Measurements from ENCODE around the gene TMA7.
"Not testable (repeated sequence)": the region's sequence is repeated elsewhere in the genome, so short reads cannot be mapped to it uniquely, and the experiment has no call there.

TMA7 gene

GRCh38 chr3:48446425-48447193 lies 6.6 kb downstream of the TMA7 start, which contains the start of gene ATRIP:
Gene ATRIP (plus strand): TSS chr3:48446737. CDS start chr3:48446846, 109 bp downstream.
- Histone ChIP-seq H3K9ac (ENCODE audit: low read depth, low read length) (peak within 1 kb of the TSS; percentile 70), H3K9me3 (ENCODE audit: control insufficient read depth, insufficient read depth, low read length) (no peaks in the 10 kb centered on the region), H3K36me3 (ENCODE audit: control insufficient read depth, insufficient read depth, low read length) (peaks cover 44% of the 10 kb centered on the region), H3K4me3 (ENCODE audit: low read depth, low read length) (peak within 1 kb of the TSS; percentile 79), H3K4me1 (ENCODE audit: control insufficient read depth, insufficient read depth, low read length) (peaks cover 7% of the 10 kb centered on the region; the same call in 1 of the 2 replicates), H3K27ac (ENCODE audit: low read depth, low read length) (peak within 1 kb of the TSS; percentile 90), H3K27me3 (ENCODE audit: control insufficient read depth, insufficient read depth, low read length) (no peaks in the 10 kb centered on the region)

- no peak overlapping the region for H3K4me3 ChIP-seq (ENCODE audit: low read depth, low read length)
- H3K9ac ChIP-seq (ENCODE audit: low read depth, low read length), result no peak overlapping the region
- H3K36me3 ChIP-seq (ENCODE audit: control insufficient read depth, insufficient read depth, low read length), result peaks cover 57% of the 10 kb centered on the region
- H3K9me3 ChIP-seq (ENCODE audit: control insufficient read depth, insufficient read depth, low read length), result no peaks in the 10 kb centered on the region
- H3K27ac ChIP-seq (ENCODE audit: low read depth, low read length), result no peak overlapping the region
- H3K4me1 ChIP-seq (ENCODE audit: control insufficient read depth, insufficient read depth, low read length), result peaks cover 7% of the 10 kb centered on the region; the same call in 1 of the 2 replicates
- H3K27me3 ChIP-seq (ENCODE audit: control insufficient read depth, insufficient read depth, low read length), result no peaks in the 10 kb centered on the region
Observed at GRCh38 chr3:48451270-48451669, 11.2 kb downstream of the TMA7 start.

GRCh38 chr3:48456456-48456855 lies 16.4 kb downstream of the TMA7 start:
- Histone ChIP-seq H3K36me3 (ENCODE audit: control insufficient read depth, insufficient read depth, low read length) (peaks cover 89% of the 10 kb centered on the region), H3K9ac (ENCODE audit: low read depth, low read length) (no peak overlapping the region), H3K27ac (ENCODE audit: low read depth, low read length) (no peak overlapping the region), H3K27me3 (ENCODE audit: control insufficient read depth, insufficient read depth, low read length) (no peaks in the 10 kb centered on the region), H3K9me3 (ENCODE audit: control insufficient read depth, insufficient read depth, low read length) (no peaks in the 10 kb centered on the region), H3K4me1 (ENCODE audit: control insufficient read depth, insufficient read depth, low read length) (no peaks in the 10 kb centered on the region), H3K4me3 (ENCODE audit: low read depth, low read length) (no peak overlapping the region)

GRCh38 chr3:48459331-48459730 lies 19.3 kb downstream of the TMA7 start:
- H3K4me3 ChIP-seq (ENCODE audit: low read depth, low read length), result no peak overlapping the region
- H3K4me1 ChIP-seq (ENCODE audit: control insufficient read depth, insufficient read depth, low read length), result no peaks in the 10 kb centered on the region
- no peaks in the 10 kb centered on the region for H3K27me3 ChIP-seq (ENCODE audit: control insufficient read depth, insufficient read depth, low read length)
- no peak overlapping the region for H3K9ac ChIP-seq (ENCODE audit: low read depth, low read length)
- H3K36me3 ChIP-seq (ENCODE audit: control insufficient read depth, insufficient read depth, low read length), result peaks cover 61% of the 10 kb centered on the region
- no peaks in the 10 kb centered on the region for H3K9me3 ChIP-seq (ENCODE audit: control insufficient read depth, insufficient read depth, low read length)
- no peak overlapping the region for H3K27ac ChIP-seq (ENCODE audit: low read depth, low read length)

GRCh38 chr3:48459773-48460516 lies 19.9 kb downstream of the TMA7 start:
- no peak overlapping the region for H3K4me3 ChIP-seq (ENCODE audit: low read depth, low read length)
- H3K4me1 ChIP-seq (ENCODE audit: control insufficient read depth, insufficient read depth, low read length), result no peaks in the 10 kb centered on the region
- peaks cover 57% of the 10 kb centered on the region for H3K36me3 ChIP-seq (ENCODE audit: control insufficient read depth, insufficient read depth, low read length)

GRCh38 chr3:48460517-48460902 lies 20.5 kb downstream of the TMA7 start:
- H3K27me3 ChIP-seq (ENCODE audit: control insufficient read depth, insufficient read depth, low read length), result no peaks in the 10 kb centered on the region
- no peak overlapping the region for H3K9ac ChIP-seq (ENCODE audit: low read depth, low read length)
- no peaks in the 10 kb centered on the region for H3K4me1 ChIP-seq (ENCODE audit: control insufficient read depth, insufficient read depth, low read length)
- H3K36me3 ChIP-seq (ENCODE audit: control insufficient read depth, insufficient read depth, low read length), result peaks cover 51% of the 10 kb centered on the region
- H3K9me3 ChIP-seq (ENCODE audit: control insufficient read depth, insufficient read depth, low read length), result no peaks in the 10 kb centered on the region
- H3K27ac ChIP-seq (ENCODE audit: low read depth, low read length), result no peak overlapping the region
- no peak overlapping the region for H3K4me3 ChIP-seq (ENCODE audit: low read depth, low read length)

More at GRCh38 chr3:48459773-48460516, 19.9 kb downstream of the TMA7 start:
- Histone ChIP-seq H3K27ac (ENCODE audit: low read depth, low read length) (no peak overlapping the region), H3K9ac (ENCODE audit: low read depth, low read length) (no peak overlapping the region), H3K9me3 (ENCODE audit: control insufficient read depth, insufficient read depth, low read length) (no peaks in the 10 kb centered on the region), H3K27me3 (ENCODE audit: control insufficient read depth, insufficient read depth, low read length) (no peaks in the 10 kb centered on the region)

- not testable (repeated sequence) for H3K27ac ChIP-seq (ENCODE audit: low read depth, low read length)
Observed at GRCh38 chr3:48461767-48462166, 21.7 kb downstream of the TMA7 start.

GRCh38 chr3:48463703-48464102 lies 23.6 kb downstream of the TMA7 start:
- no peaks in the 10 kb centered on the region for H3K9me3 ChIP-seq (ENCODE audit: control insufficient read depth, insufficient read depth, low read length)
- H3K4me1 ChIP-seq (ENCODE audit: control insufficient read depth, insufficient read depth, low read length), result peaks cover 11% of the 10 kb centered on the region
- H3K36me3 ChIP-seq (ENCODE audit: control insufficient read depth, insufficient read depth, low read length), result peaks cover 50% of the 10 kb centered on the region
- H3K4me3 ChIP-seq (ENCODE audit: low read depth, low read length), result no peak overlapping the region
- H3K27me3 ChIP-seq (ENCODE audit: control insufficient read depth, insufficient read depth, low read length), result no peaks in the 10 kb centered on the region
- H3K27ac ChIP-seq (ENCODE audit: low read depth, low read length), result no peak overlapping the region
- no peak overlapping the region for H3K9ac ChIP-seq (ENCODE audit: low read depth, low read length)

More at GRCh38 chr3:48461767-48462166, 21.7 kb downstream of the TMA7 start:
- not testable (repeated sequence) for H3K4me3 ChIP-seq (ENCODE audit: low read depth, low read length); H3K9ac ChIP-seq (ENCODE audit: low read depth, low read length); H3K27me3 ChIP-seq (ENCODE audit: control insufficient read depth, insufficient read depth, low read length); H3K9me3 ChIP-seq (ENCODE audit: control insufficient read depth, insufficient read depth, low read length)
- peaks cover 11% of the 10 kb centered on the region for H3K4me1 ChIP-seq (ENCODE audit: control insufficient read depth, insufficient read depth, low read length)
- peaks cover 44% of the 10 kb centered on the region for H3K36me3 ChIP-seq (ENCODE audit: control insufficient read depth, insufficient read depth, low read length)

GRCh38 chr3:48464713-48465221 lies 24.7 kb downstream of the TMA7 start:
- Histone ChIP-seq H3K27me3 (ENCODE audit: control insufficient read depth, insufficient read depth, low read length) (no peaks in the 10 kb centered on the region), H3K36me3 (ENCODE audit: control insufficient read depth, insufficient read depth, low read length) (peaks cover 50% of the 10 kb centered on the region), H3K4me3 (ENCODE audit: low read depth, low read length) (no peak overlapping the region), H3K4me1 (ENCODE audit: control insufficient read depth, insufficient read depth, low read length) (peaks cover 11% of the 10 kb centered on the region), H3K9me3 (ENCODE audit: control insufficient read depth, insufficient read depth, low read length) (no peaks in the 10 kb centered on the region), H3K27ac (ENCODE audit: low read depth, low read length) (peak overlapping the region; percentile 99), H3K9ac (ENCODE audit: low read depth, low read length) (no peak overlapping the region)

- Histone ChIP-seq H3K4me3 (ENCODE audit: low read depth, low read length) (no peak overlapping the region), H3K4me1 (ENCODE audit: control insufficient read depth, insufficient read depth, low read length) (peaks cover 11% of the 10 kb centered on the region), H3K27ac (ENCODE audit: low read depth, low read length) (peak overlapping the region; percentile 99), H3K9ac (ENCODE audit: low read depth, low read length) (no peak overlapping the region), H3K36me3 (ENCODE audit: control insufficient read depth, insufficient read depth, low read length) (peaks cover 49% of the 10 kb centered on the region), H3K9me3 (ENCODE audit: control insufficient read depth, insufficient read depth, low read length) (no peaks in the 10 kb centered on the region), H3K27me3 (ENCODE audit: control insufficient read depth, insufficient read depth, low read length) (no peaks in the 10 kb centered on the region)
Observed at GRCh38 chr3:48465237-48465530, 25.1 kb downstream of the TMA7 start.
